GM12873 (cell line): ENCODE measurements around the gene OR2T29.
"Not testable (repeated sequence)": the region's sequence is repeated elsewhere in the genome, so short reads cannot be mapped to it uniquely, and the experiment has no call there.

Experiments
- TF ChIP-seq, protein P1 (sequence below): IDR thresholded peaks from 2 replicates; pipeline ENCODE4 v1.5.1; 2012; ENCODE audit warnings: low read depth, mild to moderate bottlenecking, moderate library complexity, low read length, control low read depth; ENCODE audit not compliant: insufficient read depth; ENCODE audit errors: missing control alignments

The OR2T29 gene, protein sequence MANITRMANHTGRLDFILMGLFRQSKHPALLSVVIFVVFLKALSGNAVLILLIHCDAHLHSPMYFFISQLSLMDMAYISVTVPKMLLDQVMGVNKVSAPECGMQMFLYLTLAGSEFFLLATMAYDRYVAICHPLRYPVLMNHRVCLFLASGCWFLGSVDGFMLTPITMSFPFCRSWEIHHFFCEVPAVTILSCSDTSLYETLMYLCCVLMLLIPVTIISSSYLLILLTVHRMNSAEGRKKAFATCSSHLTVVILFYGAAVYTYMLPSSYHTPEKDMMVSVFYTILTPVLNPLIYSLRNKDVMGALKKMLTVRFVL

GRCh38 chr1:248562672-248563071 lies at the start of gene OR2T29:
TSS of gene OR2T29 (minus strand) at chr1:248562772. CDS start at chr1:248559491, 3,281 bp downstream.
- TF ChIP-seq, protein P1, sequence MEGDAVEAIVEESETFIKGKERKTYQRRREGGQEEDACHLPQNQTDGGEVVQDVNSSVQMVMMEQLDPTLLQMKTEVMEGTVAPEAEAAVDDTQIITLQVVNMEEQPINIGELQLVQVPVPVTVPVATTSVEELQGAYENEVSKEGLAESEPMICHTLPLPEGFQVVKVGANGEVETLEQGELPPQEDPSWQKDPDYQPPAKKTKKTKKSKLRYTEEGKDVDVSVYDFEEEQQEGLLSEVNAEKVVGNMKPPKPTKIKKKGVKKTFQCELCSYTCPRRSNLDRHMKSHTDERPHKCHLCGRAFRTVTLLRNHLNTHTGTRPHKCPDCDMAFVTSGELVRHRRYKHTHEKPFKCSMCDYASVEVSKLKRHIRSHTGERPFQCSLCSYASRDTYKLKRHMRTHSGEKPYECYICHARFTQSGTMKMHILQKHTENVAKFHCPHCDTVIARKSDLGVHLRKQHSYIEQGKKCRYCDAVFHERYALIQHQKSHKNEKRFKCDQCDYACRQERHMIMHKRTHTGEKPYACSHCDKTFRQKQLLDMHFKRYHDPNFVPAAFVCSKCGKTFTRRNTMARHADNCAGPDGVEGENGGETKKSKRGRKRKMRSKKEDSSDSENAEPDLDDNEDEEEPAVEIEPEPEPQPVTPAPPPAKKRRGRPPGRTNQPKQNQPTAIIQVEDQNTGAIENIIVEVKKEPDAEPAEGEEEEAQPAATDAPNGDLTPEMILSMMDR, result not testable (repeated sequence)

- TF ChIP-seq, protein P1, result peak; percentile 20
Observed at GRCh38 chr1:248611883-248612414, 49.4 kb upstream of the OR2T29 start.

DNA sequence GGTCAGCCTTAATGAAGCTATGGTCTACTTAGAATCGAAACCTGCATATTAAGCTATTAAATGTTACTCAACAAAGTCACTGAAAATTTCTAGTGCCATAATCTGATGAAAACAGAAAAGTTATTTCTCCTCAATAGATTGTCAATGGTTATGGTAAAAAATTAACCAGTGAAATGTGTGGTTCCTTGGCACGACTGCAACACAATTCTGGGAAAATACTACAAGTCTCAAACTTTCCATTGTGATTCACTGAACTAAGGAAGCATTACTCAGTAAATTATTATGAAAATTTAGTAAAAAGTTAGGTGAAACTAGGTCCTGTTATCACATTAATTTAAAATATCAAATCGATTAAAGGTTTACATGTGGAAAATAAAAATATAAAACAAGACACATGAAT lies 47.7 kb upstream of the OR2T29 start:
- TF ChIP-seq, protein P1, result no peak

- TF ChIP-seq, protein P1, result no peak
Observed at GRCh38 chr1:248599396-248599795, 36.8 kb upstream of the OR2T29 start.

DNA sequence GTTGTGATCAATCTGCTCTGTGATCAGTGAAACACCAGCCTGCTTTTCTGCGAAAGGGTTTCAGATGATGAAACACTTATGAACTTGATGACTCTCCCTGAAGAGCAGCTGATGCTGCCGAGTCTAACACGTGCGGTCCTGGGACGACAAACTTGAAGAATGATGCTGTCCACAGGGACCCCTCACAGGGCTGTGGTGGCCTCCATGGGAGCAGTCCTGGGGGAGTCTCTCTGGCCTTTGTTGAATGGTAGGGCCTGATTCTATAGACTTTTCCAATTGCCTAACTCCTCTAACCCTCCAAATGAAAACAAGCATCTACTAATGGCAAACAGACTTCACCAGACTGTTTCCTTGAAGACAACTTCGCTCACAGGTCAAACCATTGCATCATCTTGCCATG lies 35.0 kb upstream of the OR2T29 start, which contains the start of gene OR2T10:
Gene OR2T10 (minus strand): TSS at position 112 of the 400 bp plus-strand sequence. CDS start 3,932 bp downstream, outside the sequence.
- TF ChIP-seq, protein P1, result no peak

DNA sequence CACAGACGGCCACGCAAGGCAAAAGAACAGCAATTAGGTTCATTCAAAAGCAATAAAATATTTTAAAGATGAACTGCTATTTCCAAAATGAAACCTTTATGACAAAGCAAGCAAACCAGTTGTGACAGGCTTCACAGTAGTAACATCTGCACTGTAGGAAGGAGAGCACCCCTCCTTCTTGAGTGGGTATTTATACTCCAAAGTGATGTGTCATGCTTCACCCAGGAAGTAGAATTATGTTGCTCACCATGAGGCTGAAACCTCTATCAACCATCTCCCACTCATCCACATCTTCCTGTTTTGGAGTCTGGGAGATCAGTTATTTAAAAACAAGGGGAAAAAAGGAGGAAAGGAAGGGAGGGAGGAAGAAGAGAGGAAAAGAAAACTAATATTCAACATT lies 34.0 kb upstream of the OR2T29 start:
- TF ChIP-seq, protein P1, result no peak

DNA sequence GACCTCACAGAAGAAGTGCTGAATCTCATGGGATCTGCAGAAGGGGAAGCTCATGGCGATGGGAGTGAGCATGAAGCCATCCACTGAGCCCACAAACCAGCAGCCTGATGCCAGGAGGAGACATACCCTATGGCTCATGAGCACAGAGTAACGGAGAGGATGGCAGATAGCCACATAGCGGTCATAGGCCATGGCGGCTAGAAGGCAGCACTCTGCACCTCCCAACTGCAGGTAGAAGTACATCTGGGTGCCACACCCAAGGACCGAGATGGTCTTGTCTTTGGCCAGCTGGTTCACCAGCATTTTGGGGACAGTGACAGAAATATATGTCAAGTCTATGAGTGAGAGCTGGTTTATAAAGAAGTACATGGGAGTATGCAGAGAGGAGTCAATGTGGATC lies 30.7 kb upstream of the OR2T29 start:
- TF ChIP-seq, protein P1, result no peak
